ENCODE data around the gene ADGRD2. TPM values are rescaled to one million over a fixed set of nuclear protein-coding genes. Genes with fewer than 3 reads are reported as not detected.

Gene ADGRD2
- polyA plus RNA-seq, 3 donors = not detected

DNA sequence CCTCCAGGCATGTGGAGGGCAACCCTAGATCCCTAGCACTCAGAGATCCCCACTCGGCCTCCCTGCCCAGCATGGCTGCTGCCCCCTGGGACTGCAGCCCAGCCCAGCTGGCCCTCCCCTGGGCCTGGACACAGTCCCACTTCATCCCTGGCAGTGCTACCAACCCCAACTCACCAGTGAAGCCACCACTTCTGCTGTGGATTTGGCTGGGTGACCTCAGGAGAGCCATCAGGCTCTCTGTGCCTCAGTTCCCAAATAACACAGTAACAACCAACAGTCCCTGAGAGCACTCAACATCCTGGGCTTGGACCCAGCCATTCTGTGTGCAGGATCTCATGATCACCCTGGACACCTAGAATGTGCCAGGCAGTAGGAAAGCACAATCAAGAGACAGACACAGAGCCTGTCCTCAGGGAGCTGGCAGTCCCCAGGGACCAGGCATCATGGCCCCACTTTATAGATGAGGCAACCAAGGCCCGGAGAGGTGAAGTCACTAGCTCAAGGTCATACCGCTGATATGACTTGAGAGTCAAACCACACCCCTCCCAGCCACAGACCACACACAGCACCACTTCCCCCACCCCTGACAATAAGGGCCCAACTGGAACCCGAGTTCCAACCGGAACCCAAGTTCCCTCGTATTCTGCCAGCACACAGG, 30.3 kb upstream of the ADGRD2 start:
- no peak overlapping the region for H3K4me2 ChIP-seq (replicated peaks; ENCODE audit: extremely low read depth, low read length, poor library complexity, severe bottlenecking)
- Mint-ChIP-seq H3K27me3 (ENCODE audit: low read depth in 3 of 3) (peaks cover 2 to 10% (median 6%) of the 10 kb centered on the region in 3 donors), H3K4me3 (no peak overlapping the region), H3K36me3 (no peaks in the 10 kb centered on the region), H3K27ac (no peak overlapping the region), H3K9me3 (peaks cover 0 to 6% (median 4%) of the 10 kb centered on the region in 7 donors), H3K4me1 (peaks cover 4% of the 10 kb centered on the region)
- peaks cover 0 to 7% of the 10 kb centered on the region in 2 donors for H3K9me3 ChIP-seq (replicated peaks in 1 of 2; ENCODE audit: control insufficient read depth in 1 of 2, insufficient read depth in 1 of 2, low read length in 2 of 2)
- no peaks in the 10 kb centered on the region for H3K36me3 ChIP-seq (replicated peaks in 1 of 2; ENCODE audit: control insufficient read depth in 1 of 2, insufficient read depth in 2 of 2, low read length in 2 of 2)
- 65% methylated on average over 6 of the region's 6 CpGs for WGBS (ENCODE audit: insufficient coverage)
- H3K4me3 ChIP-seq (replicated peaks in 1 of 3; ENCODE audit: low read depth in 2 of 3, low read length in 3 of 3) = no peak overlapping the region
- no peak overlapping the region for H3K9ac ChIP-seq (ENCODE audit: insufficient read depth, low read length, poor library complexity, severe bottlenecking)
- H3K4me1 ChIP-seq (ENCODE audit: control insufficient read depth in 1 of 2, insufficient read depth in 2 of 2, low read length in 2 of 2) = peaks cover 5 to 6% of the 10 kb centered on the region in 2 donors
- DNase-seq = no peak
- peak overlapping the region; percentile 21 for H2AFZ ChIP-seq (ENCODE audit: insufficient read depth, low read depth, low read length, poor library complexity, severe bottlenecking)
- intact Hi-C loops (cut with micrococcal nuclease) = no loop called here
- peaks cover 3% of the 10 kb centered on the region for H3K79me2 ChIP-seq (ENCODE audit: insufficient read depth, low read length)
- TF ChIP-seq CTCF (IDR thresholded peaks at IDR 0.05) = peak; percentile 74
- no peak overlapping the region for H3K27ac ChIP-seq (ENCODE audit: low read depth in 1 of 2, low read length in 2 of 2)
- H4K20me1 ChIP-seq (ENCODE audit: insufficient read depth, low read length) = no peaks in the 10 kb centered on the region
- no peaks in the 10 kb centered on the region for H3K27me3 ChIP-seq (ENCODE audit: control insufficient read depth in 2 of 2, insufficient read depth in 2 of 2, low read length in 2 of 2)

DNA sequence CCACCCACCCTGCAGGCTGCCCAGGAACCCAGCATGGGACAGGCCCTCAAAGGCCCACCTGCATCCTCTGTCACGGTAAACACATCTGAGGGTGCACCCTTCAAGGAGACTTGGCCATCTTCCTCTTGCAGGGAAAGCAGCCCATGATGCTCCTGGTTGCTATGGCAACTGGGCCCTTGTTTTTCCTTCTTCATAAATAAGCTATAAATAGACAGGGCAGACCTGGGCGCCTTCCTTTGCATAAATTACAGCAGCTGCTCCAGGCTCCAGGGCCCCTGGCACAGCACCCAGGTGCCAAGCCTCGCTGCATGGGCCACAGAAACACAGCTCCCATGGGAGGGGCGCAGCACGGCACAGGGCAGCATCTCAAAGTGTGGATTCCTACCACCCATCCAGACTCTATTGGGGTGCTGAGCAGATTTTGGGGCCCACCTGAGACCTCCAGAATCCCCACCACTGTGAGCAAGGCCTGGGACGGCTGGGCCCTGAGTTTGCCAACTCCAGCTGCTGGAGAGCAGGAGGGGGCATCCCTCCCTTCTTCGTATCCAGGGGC, 29.2 kb upstream of the ADGRD2 start:
- no peaks in the 10 kb centered on the region for H3K79me2 ChIP-seq (ENCODE audit: insufficient read depth, low read length)
- Mint-ChIP-seq H3K27ac (no peak overlapping the region), H3K9me3 (no peaks in the 10 kb centered on the region), H3K4me1 (peaks cover 3% of the 10 kb centered on the region), H3K4me3 (no peak overlapping the region), H3K36me3 (no peaks in the 10 kb centered on the region), H3K27me3 (ENCODE audit: low read depth in 3 of 3) (peaks cover 2 to 10% (median 6%) of the 10 kb centered on the region in 3 donors)
- intact Hi-C loops (cut with micrococcal nuclease) = no loop called here
- H3K4me3 ChIP-seq (replicated peaks in 1 of 3; ENCODE audit: low read depth in 2 of 3, low read length in 3 of 3) = no peak overlapping the region
- H3K36me3 ChIP-seq (replicated peaks in 1 of 2; ENCODE audit: control insufficient read depth in 1 of 2, insufficient read depth in 2 of 2, low read length in 2 of 2) = no peaks in the 10 kb centered on the region
- H3K9ac ChIP-seq (ENCODE audit: insufficient read depth, low read length, poor library complexity, severe bottlenecking) = no peak overlapping the region
- no peaks in the 10 kb centered on the region for H3K4me1 ChIP-seq (ENCODE audit: control insufficient read depth in 1 of 2, insufficient read depth in 2 of 2, low read length in 2 of 2)
- H3K27ac ChIP-seq (ENCODE audit: low read depth in 1 of 2, low read length in 2 of 2) = no peak overlapping the region
- H2AFZ ChIP-seq (ENCODE audit: insufficient read depth, low read depth, low read length, poor library complexity, severe bottlenecking) = no peak overlapping the region
- H3K27me3 ChIP-seq (ENCODE audit: control insufficient read depth in 2 of 2, insufficient read depth in 2 of 2, low read length in 2 of 2) = no peaks in the 10 kb centered on the region
- 85% methylated on average over 5 of the region's 7 CpGs for WGBS (ENCODE audit: insufficient coverage)
- no peaks in the 10 kb centered on the region for H4K20me1 ChIP-seq (ENCODE audit: insufficient read depth, low read length)
- no peak overlapping the region for H3K4me2 ChIP-seq (replicated peaks; ENCODE audit: extremely low read depth, low read length, poor library complexity, severe bottlenecking)
- no peak for TF ChIP-seq CTCF (IDR thresholded peaks at IDR 0.05)
- DNase-seq = no peak
- peaks cover 0 to under 1% of the 10 kb centered on the region in 2 donors for H3K9me3 ChIP-seq (replicated peaks in 1 of 2; ENCODE audit: control insufficient read depth in 1 of 2, insufficient read depth in 1 of 2, low read length in 2 of 2)

Data from CD14-positive monocyte (primary cell).